A673 (cell line): ENCODE results near the gene NDUFAF5. TPM values are rescaled to one million over a fixed set of nuclear protein-coding genes. Genes with fewer than 3 reads are reported as not detected.

ENCODE experiments used
- BruUV-seq: library from RNA; stranded (reverse); fragments of 400-500 nt; replicated peaks from 2 replicates; lab custom pipeline; 2021; lab: Mats Ljungman, UMichigan
- CTCF ChIA-PET: fragments of 300-600 bp; sonication (Branson Sonifier 250); formaldehyde crosslinking; loops from one replicate; lab custom pipeline; 2022; ENCODE audit warnings: antibody characterized with exemption; lab: Charles Lee
- POLR2A ChIA-PET: fragments of 300-600 bp; sonication (Branson Sonifier 250); formaldehyde crosslinking; loops from one replicate; lab custom pipeline; 2022; ENCODE audit warnings: antibody characterized with exemption; ENCODE audit not compliant: low non-redundant PET; lab: Charles Lee
- DNase-seq: peaks from one replicate; pipeline ENCODE4 v3.0.0-alpha.2; 2015; ENCODE audit warnings: low spot score
- H3K27ac ChIP-seq: fragments of 200-600 bp; sonication (generic); 2 replicates; pipeline ENCODE4 v1.5.1; 2016; ENCODE audit warnings: mixed run types, low read depth, mild to moderate bottlenecking, mixed read lengths, antibody characterized with exemption, low read length; ENCODE audit not compliant: poor library complexity, severe bottlenecking
- H3K27me3 ChIP-seq: fragments of 200-600 bp; sonication (generic); replicated peaks from 2 replicates; pipeline ENCODE4 v1.6.1; 2017; ENCODE audit warnings: mixed run types, low read depth, mild to moderate bottlenecking, mixed read lengths, antibody characterized with exemption, low read length; ENCODE audit not compliant: insufficient read depth, poor library complexity
- H3K36me3 ChIP-seq: fragments of 200-600 bp; sonication (generic); 2 replicates; pipeline ENCODE4 v1.6.1; 2016; ENCODE audit warnings: mixed run types, mild to moderate bottlenecking, mixed read lengths, antibody characterized with exemption, low read length; ENCODE audit not compliant: insufficient read depth, poor library complexity, severe bottlenecking
- H3K4me1 ChIP-seq: fragments of 200-600 bp; sonication (generic); 2 replicates; pipeline ENCODE4 v1.6.1; 2017; ENCODE audit warnings: mixed run types, mild to moderate bottlenecking, mixed read lengths, antibody characterized with exemption, low read length; ENCODE audit not compliant: insufficient read depth, poor library complexity, severe bottlenecking
- H3K4me3 ChIP-seq: fragments of 200-600 bp; sonication (generic); 2 replicates; pipeline ENCODE4 v1.5.1; 2016; ENCODE audit warnings: low read depth, mixed run types, mild to moderate bottlenecking, mixed read lengths, low read length; ENCODE audit not compliant: poor library complexity, severe bottlenecking
- H3K9me3 ChIP-seq: fragments of 200-600 bp; sonication (generic); 2 replicates; pipeline ENCODE4 v1.6.1; 2016; ENCODE audit warnings: mixed run types, low read depth, mild to moderate bottlenecking, mixed read lengths, antibody characterized with exemption, low read length; ENCODE audit not compliant: poor library complexity, severe bottlenecking
- EZH2 ChIP-seq: fragments of 200-600 bp; sonication (generic); IDR thresholded peaks from 2 replicates; pipeline ENCODE4 v1.6.1; 2017; ENCODE audit warnings: borderline replicate concordance, low read depth, mild to moderate bottlenecking, mixed read lengths, antibody characterized with exemption, low read length; ENCODE audit not compliant: poor library complexity, severe bottlenecking
- intact Hi-C: fragments of 100-400 bp; cut with micrococcal nuclease; formaldehyde crosslinking; loops from one replicate; pipeline ENCODE4 v1.10.0; 2022; ENCODE audit not compliant: unreplicated experiment
- total RNA-seq: library from RNA; stranded (reverse); gene quantifications from 2 replicates; pipeline ENCODE4 v1.2.3, GENCODE V29; 2021
- TF ChIP-seq, protein P1 (sequence below): fragments of 300-800, 200-600 bp; sonication (generic); conservative IDR thresholded peaks from 2 replicates; pipeline ENCODE4 v1.5.1; 2017; ENCODE audit warnings: low read depth, mild to moderate bottlenecking, antibody characterized with exemption, low read length, moderate library complexity, mixed read lengths

The NDUFAF5 gene
- total RNA-seq, 1 experiment from 2014 or later = 57.1 TPM

- Histone ChIP-seq H3K27me3 (no peaks in the 10 kb centered on the region), H3K4me1 (no peaks in the 10 kb centered on the region), H3K36me3 (peaks cover 58% of the 10 kb centered on the region), H3K27ac (no peak overlapping the region), H3K9me3 (no peaks in the 10 kb centered on the region), H3K4me3 (no peak overlapping the region)
- ChIA-PET CTCF (no interaction called here), POLR2A (no interaction called here)
- no peak for TF ChIP-seq EZH2
- no peak for DNase-seq
- intact Hi-C loops = no loop called here
- BruUV-seq = no TSS peak
These were observed 32.5 kb downstream of the NDUFAF5 start for GRCh38 chr20:13817342-13817741.

- BruUV-seq = no TSS peak
- intact Hi-C loops = loop anchor here (1.0 to 10.0 kb wide), 2 partner anchors 135 to 235 kb away; no protein-coding TSS in a partner anchor
- H3K9me3 ChIP-seq = no peaks in the 10 kb centered on the region
- ChIA-PET CTCF (interaction anchor here (0.7 kb wide), 1 partner anchor 25 kb away, joined by 3 read pairs; no protein-coding TSS in a partner anchor), POLR2A (no interaction called here)
- H3K4me3 ChIP-seq = no peak overlapping the region
- peak; percentile 53 for DNase-seq
- no peaks in the 10 kb centered on the region for H3K4me1 ChIP-seq
- H3K27ac ChIP-seq = no peak overlapping the region
- peaks cover 32% of the 10 kb centered on the region for H3K36me3 ChIP-seq
- H3K27me3 ChIP-seq = no peaks in the 10 kb centered on the region
- no peak for TF ChIP-seq EZH2
- TF ChIP-seq, protein P1, sequence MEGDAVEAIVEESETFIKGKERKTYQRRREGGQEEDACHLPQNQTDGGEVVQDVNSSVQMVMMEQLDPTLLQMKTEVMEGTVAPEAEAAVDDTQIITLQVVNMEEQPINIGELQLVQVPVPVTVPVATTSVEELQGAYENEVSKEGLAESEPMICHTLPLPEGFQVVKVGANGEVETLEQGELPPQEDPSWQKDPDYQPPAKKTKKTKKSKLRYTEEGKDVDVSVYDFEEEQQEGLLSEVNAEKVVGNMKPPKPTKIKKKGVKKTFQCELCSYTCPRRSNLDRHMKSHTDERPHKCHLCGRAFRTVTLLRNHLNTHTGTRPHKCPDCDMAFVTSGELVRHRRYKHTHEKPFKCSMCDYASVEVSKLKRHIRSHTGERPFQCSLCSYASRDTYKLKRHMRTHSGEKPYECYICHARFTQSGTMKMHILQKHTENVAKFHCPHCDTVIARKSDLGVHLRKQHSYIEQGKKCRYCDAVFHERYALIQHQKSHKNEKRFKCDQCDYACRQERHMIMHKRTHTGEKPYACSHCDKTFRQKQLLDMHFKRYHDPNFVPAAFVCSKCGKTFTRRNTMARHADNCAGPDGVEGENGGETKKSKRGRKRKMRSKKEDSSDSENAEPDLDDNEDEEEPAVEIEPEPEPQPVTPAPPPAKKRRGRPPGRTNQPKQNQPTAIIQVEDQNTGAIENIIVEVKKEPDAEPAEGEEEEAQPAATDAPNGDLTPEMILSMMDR = peak; percentile 67
These were observed 35.2 kb downstream of the NDUFAF5 start for GRCh38 chr20:13819885-13820645.

- H3K9me3 ChIP-seq = no peaks in the 10 kb centered on the region
- H3K4me3 ChIP-seq = no peak overlapping the region
- TF ChIP-seq EZH2 = no peak
- TF ChIP-seq, protein P1 = no peak
- peaks cover 24% of the 10 kb centered on the region for H3K36me3 ChIP-seq
- H3K27me3 ChIP-seq = no peaks in the 10 kb centered on the region
- BruUV-seq = no TSS peak
- ChIA-PET POLR2A (no interaction called here), CTCF (no interaction called here)
- no peak for DNase-seq
- H3K27ac ChIP-seq = no peak overlapping the region
- intact Hi-C loops = loop anchor here (10.0 kb wide), 1 partner anchor 133 kb away; no protein-coding TSS in a partner anchor
- H3K4me1 ChIP-seq = no peaks in the 10 kb centered on the region
These were observed 37.0 kb downstream of the NDUFAF5 start for GRCh38 chr20:13821876-13822275.
